NK-92 treated with Interleukin-12 subunit alpha and Interleukin-12 subunit beta, amount 100 ng/mL, for 24 hours (cell line): Measurements from ENCODE around the gene EIF4E.
"Not testable (repeated sequence)": the region's sequence is repeated elsewhere in the genome, so short reads cannot be mapped to it uniquely, and the experiment has no call there.

ENCODE experiments used
- DNase-seq: peaks from one replicate; lab custom pipeline; 2025; lab: John Stamatoyannopoulos, UW

EIF4E gene

DNA sequence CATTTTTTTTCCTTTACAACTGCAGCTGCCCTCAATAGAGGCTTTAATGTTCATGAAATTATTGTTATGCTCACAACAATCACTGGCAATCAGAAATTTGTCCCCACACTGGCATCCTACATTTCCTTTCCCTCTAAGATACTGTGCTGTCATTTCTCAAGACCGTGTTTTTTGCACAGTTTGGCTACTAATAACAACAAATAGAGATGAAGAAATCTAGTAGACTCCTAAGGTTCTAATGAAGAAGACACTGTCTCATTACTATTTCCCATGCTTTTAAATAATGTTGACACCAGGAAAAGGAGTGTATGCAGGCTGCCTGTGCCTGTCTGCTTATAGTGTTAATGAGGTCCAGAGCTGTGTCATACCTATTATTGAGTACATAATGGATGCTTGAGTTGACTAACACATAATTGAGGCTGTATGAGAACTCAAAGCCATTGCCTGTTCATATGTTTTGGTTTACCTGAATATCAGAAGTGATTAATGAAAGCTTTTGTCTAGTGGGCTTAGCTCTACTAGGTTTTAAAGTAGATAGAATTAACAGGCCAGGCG is 1.5 kb upstream of the EIF4E start:
- no peak for DNase-seq

DNA sequence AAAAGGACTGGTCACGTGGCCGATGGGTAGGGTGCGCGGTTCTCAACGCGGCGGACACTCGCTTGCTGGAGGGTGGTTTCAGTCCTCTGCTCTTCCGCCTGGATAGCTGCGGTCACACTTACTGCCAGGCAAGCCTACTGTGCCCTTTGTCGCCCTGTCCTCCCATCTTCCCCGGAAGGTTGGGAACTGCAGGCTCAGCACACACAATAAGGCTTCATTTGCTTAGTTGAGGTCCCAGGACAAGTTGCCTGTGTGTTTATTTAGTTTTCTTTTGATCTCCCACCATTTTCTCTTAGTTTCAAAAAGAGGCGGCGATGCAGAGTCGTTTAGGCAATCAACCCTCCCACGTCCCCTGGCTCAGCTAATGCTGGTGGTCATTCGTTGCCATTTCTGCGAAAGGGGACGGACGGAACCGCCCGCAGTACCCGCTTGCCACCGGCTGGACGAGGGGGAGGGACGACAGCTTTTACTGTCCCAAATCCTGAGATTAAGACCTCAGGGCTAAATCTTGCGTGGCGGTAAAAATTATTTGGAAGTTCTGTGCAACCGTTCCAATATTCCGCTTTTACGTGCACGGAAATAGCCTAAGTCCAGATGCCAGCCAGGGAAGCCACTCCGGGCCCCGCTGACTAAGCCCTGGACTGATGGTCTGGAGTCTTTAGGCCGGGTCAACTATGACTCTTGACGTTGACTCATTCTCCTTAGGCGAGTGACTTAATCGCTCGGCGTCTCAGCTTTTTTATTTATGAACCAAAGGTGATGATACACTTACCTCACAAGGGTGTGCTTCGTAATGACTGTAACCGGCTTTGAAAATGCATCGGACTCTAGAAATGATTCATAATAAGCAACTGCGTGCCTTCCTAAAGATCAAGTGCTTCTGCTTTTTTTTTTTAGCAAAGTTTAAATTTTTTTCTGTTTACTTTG is 671 bp upstream of the EIF4E start:
- DNase-seq = peak; percentile 41

DNA sequence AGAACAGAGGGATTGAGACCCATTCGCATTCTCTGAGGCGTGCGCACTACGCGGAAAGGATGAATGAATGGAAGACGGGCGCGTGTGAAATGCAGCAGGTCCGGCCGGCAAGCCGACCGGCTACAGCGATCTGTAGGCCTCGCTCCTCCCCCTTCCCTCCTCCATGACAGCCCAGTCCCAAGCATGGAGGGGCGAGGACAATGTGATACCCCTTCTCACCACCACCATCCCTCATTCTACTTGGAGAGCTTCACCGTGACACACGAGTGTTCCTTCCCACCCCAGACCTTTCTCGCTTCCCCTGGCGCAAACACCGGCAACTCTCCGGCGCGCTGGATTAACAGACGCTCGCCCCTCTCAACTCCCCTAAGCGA is 815 bp downstream of the EIF4E start:
- DNase-seq = peak; percentile 47

DNA sequence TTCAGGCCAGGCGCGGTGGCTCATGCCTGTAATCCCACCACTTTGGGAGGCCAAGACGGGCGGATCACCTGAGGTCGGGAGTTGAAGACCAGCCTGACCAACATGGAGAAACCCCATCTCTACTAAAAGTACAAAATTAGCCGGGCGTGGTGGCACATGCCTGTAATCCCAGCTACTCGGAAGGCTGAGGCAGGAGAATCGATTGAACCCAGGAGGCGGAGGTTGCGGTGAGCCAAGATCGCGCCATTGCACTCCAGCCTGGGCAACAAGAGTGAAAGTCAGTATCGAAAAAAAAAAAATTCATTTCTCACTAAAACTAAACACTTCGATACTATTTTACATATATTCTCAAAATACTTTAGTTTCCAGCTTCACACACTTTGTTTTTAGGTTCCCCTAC is 2.7 kb downstream of the EIF4E start:
- DNase-seq = not testable (repeated sequence)

DNA sequence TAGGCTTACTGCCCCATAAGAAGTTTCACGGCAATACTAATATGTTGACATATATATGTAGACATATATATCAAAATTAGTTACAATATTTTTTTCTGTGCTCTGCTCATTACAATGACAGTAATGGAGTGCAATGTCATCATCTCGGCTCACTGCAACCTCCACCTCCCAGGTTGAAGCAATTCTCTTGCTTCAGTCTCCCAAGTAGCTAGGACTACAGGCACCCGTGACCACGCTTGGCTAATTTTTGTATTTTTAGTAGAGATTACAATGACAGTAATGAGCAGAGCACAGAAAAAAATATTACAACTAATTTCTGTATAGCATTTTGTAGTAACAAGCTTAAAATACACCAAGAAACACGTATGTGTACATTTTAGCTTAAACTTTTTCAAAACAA is 7.6 kb downstream of the EIF4E start:
- DNase-seq = no peak

DNA sequence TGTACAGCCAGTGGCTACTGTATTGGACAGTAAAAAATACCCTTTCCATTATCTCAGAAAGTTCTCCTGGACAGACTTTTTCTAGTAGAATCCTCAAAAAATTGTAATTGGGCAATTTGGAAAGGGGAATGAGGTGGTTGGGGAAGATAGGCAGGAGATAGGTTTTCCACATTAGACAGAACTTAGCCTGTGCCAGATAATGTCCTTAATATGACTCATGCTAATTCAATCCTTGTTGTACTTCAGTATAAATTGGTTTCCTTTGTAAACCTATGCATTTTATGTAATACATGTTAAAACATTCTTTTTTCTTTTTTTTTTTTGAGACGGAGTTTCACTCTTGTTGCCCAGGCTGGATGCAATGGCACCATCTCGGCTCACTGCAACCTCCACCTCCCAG is 8.9 kb downstream of the EIF4E start:
- no peak for DNase-seq

DNA sequence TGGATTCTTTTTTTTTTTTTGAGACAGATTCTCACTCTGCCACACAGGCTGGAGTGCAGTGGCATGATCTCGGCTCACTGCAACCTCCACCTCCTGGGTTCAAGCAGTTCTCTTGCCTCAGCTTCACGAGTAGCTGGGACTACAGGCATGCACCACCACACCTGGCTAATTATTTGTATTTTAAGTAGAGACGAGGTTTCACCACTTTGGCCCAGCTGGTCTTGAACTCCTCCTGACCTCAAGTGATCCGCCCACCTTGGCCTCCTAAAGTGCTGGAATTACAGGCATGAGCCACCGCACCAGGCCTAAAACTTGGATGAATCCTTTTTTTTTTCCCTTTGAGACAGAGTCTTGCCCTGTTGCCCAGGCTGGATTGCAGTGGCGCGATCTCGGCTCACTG is 18.2 kb downstream of the EIF4E start:
- not testable (repeated sequence) for DNase-seq

DNA sequence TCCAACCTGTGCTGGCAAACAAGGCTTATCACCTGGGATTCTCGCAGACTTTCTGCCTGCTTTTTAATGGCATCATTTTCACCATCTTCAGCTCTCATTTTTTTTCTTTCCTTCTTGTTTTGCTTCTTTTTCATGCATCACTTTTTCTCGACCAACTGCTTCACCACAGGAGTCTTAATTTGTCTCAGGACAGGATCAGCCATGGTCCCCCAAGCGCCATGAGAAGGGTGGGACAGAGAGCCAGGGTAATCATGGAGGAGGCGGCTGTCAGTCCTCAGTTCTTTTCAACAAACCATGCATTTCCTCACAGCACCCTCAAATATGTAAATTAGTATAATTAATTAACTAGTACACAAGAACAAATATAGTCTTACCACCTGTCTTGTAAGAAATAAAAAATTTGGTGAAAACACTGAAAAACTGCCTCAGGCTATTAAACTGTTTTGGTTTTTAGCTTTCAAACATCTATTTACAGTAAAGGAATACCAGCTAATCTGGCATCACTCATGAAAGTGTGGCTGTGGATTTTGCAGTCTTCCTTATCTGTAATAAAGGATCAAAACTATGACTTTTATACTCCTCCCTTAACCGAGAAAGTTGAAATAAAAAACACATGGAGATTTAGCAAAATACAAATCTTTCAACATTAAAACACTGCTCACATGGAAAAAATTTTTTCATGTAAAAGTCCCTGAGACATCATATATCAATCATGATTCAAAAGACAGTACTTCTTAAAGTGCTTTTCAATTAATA is 19.1 kb downstream of the EIF4E start:
- DNase-seq = no peak

DNA sequence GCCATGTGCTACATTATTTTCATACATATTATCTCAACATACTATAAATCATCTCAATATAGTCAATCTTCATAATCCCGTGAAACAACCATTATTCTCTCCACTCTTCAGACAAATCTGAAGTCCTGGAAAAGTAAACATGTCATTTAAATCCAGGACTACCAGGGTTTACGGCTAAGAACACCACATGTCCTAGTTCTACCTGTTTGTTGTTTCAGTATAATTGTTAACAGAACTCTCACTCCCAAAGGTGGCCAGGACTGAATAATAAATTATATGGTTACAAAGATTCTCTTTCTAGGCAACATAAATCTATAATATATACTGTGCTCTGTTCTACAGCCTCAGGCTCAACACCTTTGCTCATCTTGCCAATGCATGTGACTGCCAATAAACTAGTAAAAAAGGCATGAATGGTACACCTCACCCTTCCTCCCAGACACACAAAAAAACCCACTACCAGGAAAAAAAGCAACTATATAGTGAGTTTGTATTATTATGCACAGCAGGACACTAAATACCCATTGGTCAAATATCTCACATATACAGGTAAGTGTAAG is 20.1 kb downstream of the EIF4E start:
- DNase-seq = no peak

DNA sequence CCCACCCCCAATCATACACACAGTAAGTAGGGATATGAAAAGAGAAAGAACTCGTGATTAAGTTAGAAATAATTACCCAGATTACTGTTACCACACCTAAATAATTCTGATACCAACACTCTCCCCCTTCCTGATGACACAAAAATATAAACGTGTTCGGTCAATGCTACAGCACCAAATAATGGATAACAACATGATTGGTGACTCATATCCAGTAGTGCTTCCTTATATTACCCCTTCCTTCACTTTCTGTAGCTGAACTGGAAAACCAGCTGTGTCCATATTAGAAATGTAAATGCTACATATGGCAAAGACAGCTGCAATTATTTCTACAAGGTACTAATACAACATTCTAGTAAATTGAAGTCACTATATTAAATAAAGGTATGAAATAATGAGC is 20.8 kb downstream of the EIF4E start:
- DNase-seq = no peak

DNA sequence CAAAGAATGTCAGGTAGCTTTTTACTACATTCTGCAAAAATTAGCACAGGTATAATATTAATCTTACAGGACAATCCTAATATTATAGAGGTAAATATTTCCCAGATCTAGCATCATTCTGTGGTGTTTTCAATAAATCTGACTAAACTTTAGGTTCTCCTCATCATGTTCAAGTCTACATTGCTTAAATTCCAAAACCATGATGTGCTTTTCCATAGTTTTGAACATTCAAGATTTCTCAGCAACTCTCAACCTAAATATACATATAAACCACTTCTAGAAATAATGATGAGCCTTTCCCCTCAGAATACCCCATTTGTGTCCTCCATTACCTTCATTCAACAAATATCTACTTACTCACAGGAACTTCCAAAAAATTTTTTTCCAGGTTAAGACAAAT is 23.1 kb downstream of the EIF4E start:
- no peak for DNase-seq

DNA sequence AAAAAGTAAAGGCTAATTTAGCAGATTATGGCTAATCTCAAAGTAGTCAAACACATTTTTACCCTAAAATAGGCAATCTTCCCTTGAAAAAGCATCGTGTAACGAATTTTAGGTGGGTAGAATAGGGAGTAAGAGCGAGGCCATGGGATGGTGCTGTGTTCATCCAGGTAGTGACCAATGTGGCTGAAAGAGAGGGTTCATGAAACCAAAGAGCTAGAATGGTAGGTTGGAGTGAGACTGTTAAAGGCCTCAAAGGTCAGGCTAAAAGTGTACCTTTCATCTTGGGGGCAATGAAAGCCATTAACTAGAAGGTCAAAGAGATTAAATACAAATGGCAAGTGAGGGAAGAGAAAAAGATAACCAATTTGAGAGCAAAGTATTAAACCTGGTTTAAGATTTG is 23.6 kb downstream of the EIF4E start:
- no peak for DNase-seq

DNA sequence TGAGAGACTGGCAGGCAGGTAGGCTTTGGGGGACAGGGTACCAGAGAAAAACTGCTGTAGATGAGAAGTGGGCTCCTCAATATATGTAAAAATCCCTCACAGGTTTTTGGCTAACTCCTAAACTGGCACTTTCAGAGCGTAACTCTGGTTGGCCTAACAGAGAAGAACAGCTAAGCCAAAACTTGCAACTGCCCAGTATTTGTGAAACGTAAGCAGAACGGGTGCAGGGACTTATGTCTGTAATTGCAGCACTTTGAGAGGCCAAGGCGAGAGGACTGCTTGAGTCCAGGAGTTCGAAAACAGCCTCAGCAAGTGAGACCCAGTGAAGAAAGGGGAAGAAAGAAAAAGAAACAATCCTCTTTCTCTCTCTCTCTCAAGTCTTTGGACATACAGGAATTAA is 25.0 kb downstream of the EIF4E start:
- DNase-seq = no peak

DNA sequence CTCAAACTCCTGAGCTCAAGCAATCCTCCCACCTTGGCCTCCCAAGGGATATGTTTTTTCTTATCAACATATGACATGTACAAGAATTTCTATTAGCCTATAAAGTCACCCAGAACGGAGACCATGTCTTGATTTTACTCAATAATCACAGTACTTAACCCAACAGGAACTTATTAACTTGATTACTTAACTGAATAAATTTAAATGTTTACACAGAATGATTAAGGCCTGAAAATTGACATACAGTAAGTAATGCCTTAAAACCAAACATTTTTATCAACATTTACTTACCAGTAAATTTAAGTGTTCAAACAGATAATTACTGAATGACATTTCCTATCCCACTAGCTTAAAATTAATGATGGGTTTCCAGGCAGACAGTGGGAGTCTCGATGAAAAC is 25.4 kb downstream of the EIF4E start:
- DNase-seq = no peak

DNA sequence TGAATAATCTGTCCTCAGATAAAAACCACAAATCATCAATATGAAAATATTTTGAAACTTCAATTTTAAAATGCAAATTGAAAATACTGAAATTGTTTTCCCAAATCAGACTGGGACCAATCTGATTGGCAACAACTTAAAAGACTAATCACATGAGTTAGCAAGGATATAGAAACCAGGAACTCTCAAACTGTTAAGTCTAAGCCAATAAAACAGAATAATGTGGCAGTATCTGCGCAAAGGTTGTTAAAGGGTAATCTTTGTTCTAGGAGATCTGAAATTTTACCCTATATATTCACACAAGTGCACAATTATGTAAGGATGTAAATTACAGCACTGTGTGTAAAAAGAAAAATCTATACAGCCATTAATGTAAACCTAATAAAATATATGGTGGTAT is 29.7 kb downstream of the EIF4E start:
- DNase-seq = no peak

DNA sequence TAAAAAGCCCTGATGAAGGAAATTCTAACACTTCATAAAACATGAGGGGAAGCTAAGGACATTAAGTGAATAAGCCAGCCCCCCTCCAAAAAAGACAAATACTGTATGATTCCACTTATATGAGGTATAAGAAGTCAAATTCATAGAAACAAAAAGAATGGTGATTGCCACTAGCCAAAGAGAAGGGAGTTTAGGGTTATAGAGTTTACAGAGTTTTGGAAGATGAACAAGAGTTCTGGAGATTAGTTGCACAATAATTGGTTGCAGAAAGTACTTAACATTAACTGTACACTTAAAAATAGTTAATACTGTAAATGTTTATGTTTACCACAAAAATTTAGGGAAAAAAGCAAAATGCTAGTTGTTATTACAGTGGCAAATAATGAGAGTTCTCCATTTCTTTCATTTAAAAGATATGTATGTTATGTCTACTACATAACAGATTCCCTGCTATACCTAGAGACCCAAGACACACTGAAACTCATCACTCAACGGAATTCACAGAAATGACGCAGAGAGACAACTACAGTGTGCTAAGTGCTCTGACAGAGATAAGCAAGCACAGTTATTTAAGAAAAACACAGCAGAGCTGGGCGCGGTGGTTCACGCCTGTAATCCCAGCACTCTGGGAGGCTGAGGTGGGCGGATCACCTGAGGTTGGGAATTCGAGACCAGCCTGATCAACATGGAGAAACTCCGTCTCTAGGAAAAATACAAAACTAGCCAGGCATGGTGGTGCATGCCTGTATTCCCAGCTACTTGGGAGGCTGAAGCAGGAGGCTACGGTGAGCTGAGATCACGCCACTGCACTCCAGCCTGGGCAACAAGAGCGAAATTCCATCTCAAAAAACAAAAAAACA is 37.2 kb downstream of the EIF4E start:
- no peak for DNase-seq

DNA sequence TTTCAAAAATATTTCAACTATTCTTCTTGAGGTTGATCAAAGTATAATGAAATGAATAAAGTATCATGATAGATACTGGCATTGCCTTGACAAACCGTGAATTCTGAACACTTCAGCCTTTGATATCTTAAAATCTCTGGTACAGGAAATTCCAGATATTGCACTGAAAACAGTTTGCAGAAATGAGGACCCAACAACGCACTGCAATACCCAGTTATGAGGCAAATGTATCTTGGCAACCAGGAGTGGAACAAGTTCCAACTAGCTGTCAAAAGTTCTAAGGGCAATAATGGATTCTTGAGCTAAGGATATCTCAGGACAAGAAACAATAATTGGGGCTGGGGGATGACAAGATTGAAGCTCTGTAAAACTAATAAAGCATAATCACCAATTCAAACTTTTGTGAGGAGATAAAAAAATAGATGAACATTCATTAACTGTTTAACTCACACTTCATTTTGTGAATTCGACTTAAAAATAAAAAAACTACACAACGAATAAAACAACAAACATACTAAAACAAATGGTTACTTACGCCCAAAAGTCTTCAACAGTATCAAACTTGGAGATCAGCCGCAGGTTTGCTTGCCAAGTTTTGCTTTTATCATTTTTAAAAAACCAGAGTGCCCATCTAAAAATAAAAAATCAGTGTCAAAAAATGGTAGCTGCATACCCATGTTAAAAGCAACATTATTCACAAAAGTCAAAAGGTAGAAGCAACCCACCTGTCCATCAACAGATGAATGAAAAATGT is 38.1 kb downstream of the EIF4E start:
- no peak for DNase-seq

DNA sequence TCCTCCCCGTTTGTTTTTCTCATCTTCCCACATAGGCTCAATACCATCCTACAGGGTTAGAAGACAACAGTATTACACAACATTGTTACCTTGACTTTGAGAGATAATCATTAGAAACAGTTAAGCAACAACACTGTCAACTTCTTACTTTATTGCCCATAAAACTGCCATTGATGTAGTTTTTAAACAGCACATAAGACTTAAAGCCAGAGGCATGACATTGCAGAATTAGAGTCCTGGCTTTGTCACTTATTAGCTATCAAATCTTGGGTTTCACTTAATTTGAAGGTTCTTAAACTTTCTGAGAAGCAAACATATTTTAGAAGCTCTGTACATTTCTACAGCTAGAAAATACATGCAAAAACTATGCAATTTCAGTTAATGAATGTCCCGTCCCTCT is 41.8 kb downstream of the EIF4E start:
- no peak for DNase-seq

DNA sequence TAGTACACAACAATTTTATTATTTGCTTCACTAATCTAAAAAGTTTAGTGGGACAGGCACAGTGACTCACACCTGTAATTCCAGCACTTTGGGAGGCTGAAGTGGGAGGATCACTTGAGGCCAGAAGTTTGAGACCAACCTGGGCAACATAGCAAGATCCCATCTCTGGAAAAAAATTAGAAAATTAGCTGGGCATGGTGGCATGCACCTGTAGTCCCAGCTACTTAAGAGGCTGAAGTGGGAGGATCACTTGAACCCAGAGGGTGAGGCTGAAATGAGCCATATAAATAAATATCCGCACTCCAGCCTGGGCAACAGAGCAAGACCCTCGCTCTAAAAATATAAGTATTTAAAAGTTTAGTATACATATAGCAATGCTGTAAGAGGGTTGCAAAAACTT is 42.6 kb downstream of the EIF4E start:
- DNase-seq = not testable (repeated sequence)

DNA sequence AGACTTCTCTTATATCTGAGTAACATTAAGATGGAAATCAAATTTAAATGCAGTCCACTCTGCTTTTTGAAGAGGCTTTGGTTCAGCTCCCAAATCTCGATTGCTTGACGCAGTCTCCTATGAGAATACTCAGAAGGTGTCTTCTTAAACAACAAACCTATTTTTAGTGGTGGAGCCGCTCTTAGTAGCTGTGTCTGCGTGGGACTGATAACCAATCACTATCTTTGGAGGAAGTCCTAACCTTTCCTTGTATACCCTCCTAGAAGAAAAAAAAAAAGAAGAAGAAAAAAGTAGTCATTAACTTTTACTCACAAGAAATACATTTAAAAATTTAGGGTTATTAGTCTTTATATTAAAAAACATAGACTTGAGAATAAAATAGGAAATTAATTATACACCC is 48.0 kb downstream of the EIF4E start:
- not testable (repeated sequence) for DNase-seq

DNA sequence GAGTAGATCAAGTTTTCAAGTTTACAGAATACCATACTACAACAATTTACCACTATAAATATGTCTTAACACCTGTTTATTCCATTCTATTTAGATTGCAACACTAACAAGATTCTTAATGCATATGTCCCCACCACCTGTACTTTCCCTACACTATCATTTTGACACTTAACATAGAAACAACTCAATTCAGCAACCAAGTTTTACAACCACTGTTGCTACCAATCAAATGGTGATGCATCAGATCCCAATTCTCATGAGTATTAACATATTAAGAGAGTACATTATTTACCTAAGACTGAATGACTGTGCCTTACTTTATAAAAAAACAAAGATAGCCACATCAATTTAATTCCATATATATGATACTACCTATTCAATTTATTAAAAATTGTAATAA is 49.4 kb downstream of the EIF4E start:
- no peak for DNase-seq
